MCF 10A (cell line): ENCODE data around the gene RGS10. TPM values are rescaled to one million over a fixed set of nuclear protein-coding genes. Genes with fewer than 3 reads are reported as not detected.

ENCODE experiments used
- BruUV-seq: library from RNA; stranded (reverse); fragments of 400-500 nt; replicated peaks from 2 replicates; lab custom pipeline; 2021; lab: Mats Ljungman, UMichigan
- CTCF ChIA-PET: fragments of 300-600 bp; sonication (Branson Sonifier 250); formaldehyde crosslinking; extraction: SDS; loops from one replicate; lab custom pipeline; 2021; ENCODE audit warnings: antibody characterized with exemption, inconsistent platforms; lab: Yijun Ruan, JAX
- POLR2A ChIA-PET: fragments of 300-600, 350-650 bp; sonication (Branson Sonifier 250); formaldehyde crosslinking; extraction: SDS; loops from one replicate; lab custom pipeline; 2020; ENCODE audit warnings: antibody characterized with exemption, inconsistent platforms; lab: Yijun Ruan, JAX
- DNase-seq: peaks from one replicate; pipeline ENCODE4 v3.0.0-alpha.2; 2018; ENCODE audit not compliant: unreplicated experiment
- H3K27ac Mint-ChIP-seq: one replicate; pipeline ENCODE4 v1.8.0; 2022; ENCODE audit warnings: mild to moderate bottlenecking, low read depth, mixed read lengths; ENCODE audit not compliant: unreplicated experiment
- H3K27me3 Mint-ChIP-seq: one replicate; pipeline ENCODE4 v1.8.0; 2022; ENCODE audit warnings: mixed read lengths; ENCODE audit not compliant: insufficient read depth, unreplicated experiment
- H3K36me3 Mint-ChIP-seq: one replicate; pipeline ENCODE4 v1.8.0; 2022; ENCODE audit warnings: mild to moderate bottlenecking, moderate library complexity, mixed read lengths; ENCODE audit not compliant: insufficient read depth, unreplicated experiment
- H3K4me1 Mint-ChIP-seq: one replicate; pipeline ENCODE4 v1.8.0; 2022; ENCODE audit warnings: mixed read lengths; ENCODE audit not compliant: insufficient read depth, unreplicated experiment
- H3K4me3 Mint-ChIP-seq: one replicate; pipeline ENCODE4 v1.8.0; 2022; ENCODE audit warnings: mild to moderate bottlenecking, moderate library complexity, mixed read lengths; ENCODE audit not compliant: unreplicated experiment
- H3K9me3 Mint-ChIP-seq: one replicate; pipeline ENCODE4 v1.8.0; 2022; ENCODE audit warnings: mixed read lengths; ENCODE audit not compliant: unreplicated experiment
- CTCF ChIP-seq: fragments of 200-600 bp; IDR thresholded peaks from one replicate; pipeline ENCODE4 v1.8.0; 2022; ENCODE audit warnings: antibody characterized with exemption, mild to moderate bottlenecking; ENCODE audit not compliant: unreplicated experiment
- intact Hi-C: fragments of 100-400 bp; cut with micrococcal nuclease; formaldehyde crosslinking; loops from 2 replicates; pipeline ENCODE4 v1.14.1; 2022
- total RNA-seq: library from RNA; stranded (reverse); gene quantifications from 2 replicates; pipeline ENCODE4 v1.2.3, GENCODE V29; 2022

Gene RGS10
- total RNA-seq, 1 experiment from 2014 or later: 26.0 TPM

DNA sequence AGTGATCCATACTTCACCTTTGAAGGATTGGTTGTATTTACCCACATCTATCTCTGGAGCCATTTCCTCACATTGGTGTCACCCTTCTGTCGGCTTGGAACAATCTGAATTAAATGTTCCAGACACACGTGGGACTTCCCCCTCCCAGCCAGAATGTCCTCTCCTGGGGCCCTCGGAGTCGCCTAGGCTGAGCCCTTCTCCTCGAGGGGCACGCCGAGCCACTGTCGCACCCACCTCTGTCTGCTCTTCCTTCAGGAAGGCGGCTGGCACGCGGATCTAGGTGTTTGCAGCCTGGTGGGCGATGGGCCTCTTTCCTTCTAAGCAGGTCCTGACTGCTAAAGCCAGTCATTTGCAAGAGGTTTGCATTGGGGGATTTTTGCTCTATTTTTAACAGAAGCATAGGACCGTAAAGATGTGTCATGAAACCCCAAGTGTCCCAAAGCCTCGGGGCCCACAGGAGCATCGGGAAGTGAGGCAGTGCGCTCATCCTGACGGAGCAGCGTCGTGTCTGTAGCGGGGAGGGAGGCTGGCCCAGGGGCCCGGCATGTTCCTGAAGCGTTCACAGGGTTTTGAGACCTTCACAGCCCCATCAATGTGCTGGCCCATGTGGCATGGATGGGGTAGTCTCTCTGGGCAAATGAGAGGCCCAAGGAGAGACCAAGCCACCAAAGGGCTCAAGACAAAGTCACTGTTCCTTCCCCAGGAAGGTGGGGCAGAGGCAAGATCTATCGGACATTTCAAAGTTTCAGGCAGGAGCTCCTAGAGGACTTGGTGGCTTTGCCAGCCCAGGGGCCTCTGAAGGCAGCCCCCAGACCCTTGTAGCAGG, 86.7 kb downstream of the RGS10 start:
- no peaks in the 10 kb centered on the region for H3K9me3 Mint-ChIP-seq
- H3K4me3 Mint-ChIP-seq: no peak overlapping the region
- no TSS peak for BruUV-seq
- CTCF ChIA-PET: interaction anchor here (1.1 kb wide), 1 partner anchor 10 kb away, joined by 4 read pairs; no protein-coding TSS in a partner anchor
- TF ChIP-seq CTCF: no peak
- intact Hi-C loops: no loop called here
- no peak for DNase-seq
- H3K27me3 Mint-ChIP-seq: no peaks in the 10 kb centered on the region
- no peaks in the 10 kb centered on the region for H3K36me3 Mint-ChIP-seq
- POLR2A ChIA-PET: no interaction called here
- no peaks in the 10 kb centered on the region for H3K4me1 Mint-ChIP-seq
- no peak overlapping the region for H3K27ac Mint-ChIP-seq

GRCh38 chr10:119454990-119455389, 87.5 kb downstream of the RGS10 start:
- no peaks in the 10 kb centered on the region for H3K9me3 Mint-ChIP-seq
- intact Hi-C loops: no loop called here
- no peaks in the 10 kb centered on the region for H3K36me3 Mint-ChIP-seq
- H3K27ac Mint-ChIP-seq: no peak overlapping the region
- H3K27me3 Mint-ChIP-seq: no peaks in the 10 kb centered on the region
- no peak for TF ChIP-seq CTCF
- ChIA-PET CTCF (interaction anchor here (0.8 to 1.4 kb wide), 2 partner anchors 11 to 15 kb away, joined by 3 read pairs; no protein-coding TSS in a partner anchor), POLR2A (no interaction called here)
- no TSS peak for BruUV-seq
- DNase-seq: no peak
- peaks cover 5% of the 10 kb centered on the region for H3K4me1 Mint-ChIP-seq
- no peak overlapping the region for H3K4me3 Mint-ChIP-seq

GRCh38 chr10:119454316-119454715, 88.2 kb downstream of the RGS10 start:
- POLR2A ChIA-PET: no interaction called here
- Mint-ChIP-seq H3K36me3 (no peaks in the 10 kb centered on the region), H3K4me1 (peaks cover 11% of the 10 kb centered on the region), H3K9me3 (no peaks in the 10 kb centered on the region), H3K27me3 (no peaks in the 10 kb centered on the region), H3K4me3 (no peak overlapping the region), H3K27ac (no peak overlapping the region)
- no peak for DNase-seq
- BruUV-seq: no TSS peak
- TF ChIP-seq CTCF: no peak
- CTCF ChIA-PET: interaction anchor here (0.8 to 1.6 kb wide), 4 partner anchors 9 to 255 kb away, joined by 3 to 9 read pairs (median 4); no protein-coding TSS in a partner anchor
- intact Hi-C loops: no loop called here

DNA sequence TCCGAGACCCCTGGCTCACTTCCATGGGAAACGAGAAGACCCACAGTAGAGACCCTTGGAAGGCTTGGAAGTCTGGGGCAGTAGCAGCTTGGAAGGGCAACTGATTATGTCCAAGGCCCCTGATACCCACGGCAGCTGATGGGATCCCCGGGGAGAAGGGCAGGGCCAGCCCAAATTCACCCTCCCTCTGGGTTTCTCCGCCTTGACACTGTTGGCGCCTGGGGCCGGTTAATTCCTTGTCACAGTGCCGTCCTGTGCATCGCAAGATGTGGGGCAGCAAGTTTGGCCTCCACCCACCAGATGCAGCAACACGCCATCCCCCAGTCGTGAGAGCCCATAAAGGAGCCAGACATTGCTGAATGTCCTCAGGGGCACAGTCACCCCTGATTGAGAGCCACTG, 89.2 kb downstream of the RGS10 start:
- Mint-ChIP-seq H3K9me3 (no peaks in the 10 kb centered on the region), H3K4me1 (peaks cover 11% of the 10 kb centered on the region), H3K27me3 (no peaks in the 10 kb centered on the region), H3K27ac (no peak overlapping the region), H3K36me3 (no peaks in the 10 kb centered on the region), H3K4me3 (no peak overlapping the region)
- CTCF ChIA-PET: interaction anchor here (0.7 to 1.6 kb wide), 4 partner anchors 8 to 254 kb away, joined by 3 to 9 read pairs (median 4); no protein-coding TSS in a partner anchor
- POLR2A ChIA-PET: no interaction called here
- TF ChIP-seq CTCF: no peak
- BruUV-seq: no TSS peak
- no peak for DNase-seq
- intact Hi-C loops: no loop called here
